Central memory CD8-positive, alpha-beta T cell (primary cell): Measurements from ENCODE around the gene IL17B.

ENCODE experiments used
- ATAC-seq: fragments of 150-1000 bp; cut with Tn5 transposase; replicated peaks from 2 replicates; pipeline ENCODE4 v1.10.0; 2022; ENCODE audit warnings: mild to moderate bottlenecking, moderate FRiP score, moderate number of reproducible peaks; ENCODE audit not compliant: poor library complexity, severe bottlenecking; ENCODE audit errors: extremely low read depth
- DNase-seq, 2 donors: peaks; one replicate each; pipeline ENCODE4 v3.0.0; 2021; ENCODE audit warnings: low spot score in 2 of 2
- H3K27ac Mint-ChIP-seq: one replicate; pipeline ENCODE4 v1.8.0; 2022; ENCODE audit warnings: low read depth, mild to moderate bottlenecking, moderate library complexity, mixed read lengths
- H3K27me3 Mint-ChIP-seq: one replicate; pipeline ENCODE4 v1.8.0; 2022; ENCODE audit warnings: mixed read lengths
- H3K36me3 Mint-ChIP-seq: one replicate; pipeline ENCODE4 v1.8.0; 2022; ENCODE audit warnings: mild to moderate bottlenecking, moderate library complexity, mixed read lengths; ENCODE audit not compliant: insufficient read depth
- H3K4me1 Mint-ChIP-seq: one replicate; pipeline ENCODE4 v1.8.0; 2022; ENCODE audit warnings: mixed read lengths
- H3K4me3 Mint-ChIP-seq: one replicate; pipeline ENCODE4 v1.8.0; 2022; ENCODE audit warnings: mild to moderate bottlenecking, moderate library complexity, mixed read lengths
- H3K9me3 Mint-ChIP-seq: one replicate; pipeline ENCODE4 v1.8.0; 2022; ENCODE audit warnings: mixed read lengths

Gene IL17B, protein sequence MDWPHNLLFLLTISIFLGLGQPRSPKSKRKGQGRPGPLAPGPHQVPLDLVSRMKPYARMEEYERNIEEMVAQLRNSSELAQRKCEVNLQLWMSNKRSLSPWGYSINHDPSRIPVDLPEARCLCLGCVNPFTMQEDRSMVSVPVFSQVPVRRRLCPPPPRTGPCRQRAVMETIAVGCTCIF

GRCh38 chr5:149379177-149379761, at the start of gene IL17B:
Gene IL17B (minus strand): TSS chr5:149379292. CDS start chr5:149379225, 67 bp downstream.
- H3K27me3 Mint-ChIP-seq, result no peaks in the 10 kb centered on the region
- DNase-seq, result no peak
- no peak within 1 kb of the TSS for H3K4me3 Mint-ChIP-seq
- no peak for ATAC-seq
- no peak within 1 kb of the TSS for H3K27ac Mint-ChIP-seq
- peaks cover 6% of the 10 kb centered on the region for H3K4me1 Mint-ChIP-seq
- H3K36me3 Mint-ChIP-seq, result no peaks in the 10 kb centered on the region
- no peaks in the 10 kb centered on the region for H3K9me3 Mint-ChIP-seq

GRCh38 chr5:149428032-149428431, 48.9 kb upstream of the IL17B start:
- Mint-ChIP-seq H3K4me3 (no peak overlapping the region), H3K4me1 (no peaks in the 10 kb centered on the region), H3K27ac (no peak overlapping the region), H3K27me3 (peaks cover 16% of the 10 kb centered on the region), H3K9me3 (no peaks in the 10 kb centered on the region), H3K36me3 (peaks cover 2% of the 10 kb centered on the region)
- DNase-seq (no peak), ATAC-seq (no peak)

DNA sequence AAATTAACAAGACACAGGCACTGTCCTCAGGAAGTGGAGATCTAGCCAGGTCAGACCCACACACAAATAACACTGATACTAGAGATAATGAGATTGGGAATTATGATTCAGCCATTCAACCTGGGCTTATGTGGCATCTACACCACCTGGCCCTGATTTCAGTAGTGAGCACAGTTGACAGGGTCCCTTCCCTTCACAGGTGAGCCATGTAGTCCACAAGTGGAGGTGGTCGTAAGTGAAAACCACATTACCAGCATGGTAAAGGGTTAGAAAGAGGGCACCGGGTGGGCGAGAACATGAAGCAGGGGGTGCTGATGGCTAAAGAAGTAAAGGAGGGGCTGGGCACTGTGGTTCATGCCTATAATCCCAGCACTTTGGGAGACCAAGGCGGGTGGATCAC, 48.3 kb upstream of the IL17B start:
- H3K4me1 Mint-ChIP-seq, result no peaks in the 10 kb centered on the region
- DNase-seq, result no peak
- H3K27me3 Mint-ChIP-seq, result peaks cover 16% of the 10 kb centered on the region
- ATAC-seq, result no peak
- no peaks in the 10 kb centered on the region for H3K9me3 Mint-ChIP-seq
- no peak overlapping the region for H3K4me3 Mint-ChIP-seq
- peaks cover 2% of the 10 kb centered on the region for H3K36me3 Mint-ChIP-seq
- H3K27ac Mint-ChIP-seq, result no peak overlapping the region

DNA sequence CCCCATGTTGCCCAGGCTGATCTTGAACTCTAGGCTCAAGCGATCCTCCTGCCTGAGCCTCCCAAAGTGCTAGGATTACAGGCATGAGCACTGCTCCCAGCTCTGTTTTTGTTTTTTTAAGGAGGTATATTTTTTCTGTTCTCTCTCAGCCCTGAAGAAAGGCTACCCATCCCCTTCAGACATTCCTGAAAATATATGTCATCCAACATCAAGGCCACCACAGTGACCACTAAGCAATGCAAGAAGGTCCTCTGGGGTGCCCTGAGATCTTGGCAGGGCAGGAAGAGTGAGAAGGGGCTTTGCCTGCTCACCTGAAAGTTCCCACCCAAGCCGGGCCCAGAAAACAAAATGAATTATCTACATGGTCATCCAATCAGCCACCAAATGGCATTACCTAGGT, 47.8 kb upstream of the IL17B start:
- ATAC-seq, result no peak
- no peaks in the 10 kb centered on the region for H3K4me1 Mint-ChIP-seq
- no peak for DNase-seq
- peaks cover 2% of the 10 kb centered on the region for H3K36me3 Mint-ChIP-seq
- no peak overlapping the region for H3K27ac Mint-ChIP-seq
- no peaks in the 10 kb centered on the region for H3K9me3 Mint-ChIP-seq
- H3K27me3 Mint-ChIP-seq, result peaks cover 20% of the 10 kb centered on the region
- no peak overlapping the region for H3K4me3 Mint-ChIP-seq

- Mint-ChIP-seq H3K4me3 (no peak overlapping the region), H3K36me3 (peaks cover 2% of the 10 kb centered on the region), H3K27me3 (peaks cover 25% of the 10 kb centered on the region), H3K4me1 (no peaks in the 10 kb centered on the region), H3K9me3 (no peaks in the 10 kb centered on the region), H3K27ac (no peak overlapping the region)
- no peak for ATAC-seq
- no peak for DNase-seq
These were observed 46.6 kb upstream of the IL17B start for GRCh38 chr5:149425729-149426128.

GRCh38 chr5:149424371-149425315, 45.6 kb upstream of the IL17B start:
- no peak overlapping the region for H3K27ac Mint-ChIP-seq
- no peaks in the 10 kb centered on the region for H3K4me1 Mint-ChIP-seq
- H3K4me3 Mint-ChIP-seq, result no peak overlapping the region
- no peak for DNase-seq
- no peak for ATAC-seq
- peaks cover 25% of the 10 kb centered on the region for H3K27me3 Mint-ChIP-seq
- H3K36me3 Mint-ChIP-seq, result peaks cover 2% of the 10 kb centered on the region
- H3K9me3 Mint-ChIP-seq, result no peaks in the 10 kb centered on the region

DNA sequence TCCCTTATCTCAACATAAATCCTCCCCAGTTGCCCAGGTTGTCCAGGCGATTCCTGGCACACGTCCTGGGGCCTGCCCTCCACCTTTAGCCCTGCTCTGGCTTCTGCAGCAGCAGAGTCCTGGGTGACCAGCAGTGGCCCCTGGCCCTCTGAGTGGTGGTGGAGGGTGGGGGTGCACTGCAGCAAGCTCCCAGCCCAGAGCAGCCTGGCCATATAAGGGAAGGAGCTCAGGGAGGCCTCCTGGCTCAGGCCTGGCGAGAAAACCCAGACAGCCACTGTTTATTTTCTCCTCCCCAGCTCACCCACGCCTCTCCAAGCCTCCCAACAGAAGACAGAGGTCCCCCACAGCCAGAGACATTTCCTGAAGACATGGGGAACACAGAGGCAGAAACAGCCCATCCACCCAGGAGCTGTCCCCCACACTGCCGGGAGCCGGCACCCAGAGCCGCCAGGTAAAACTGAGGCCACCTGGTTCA, 44.7 kb upstream of the IL17B start:
- Mint-ChIP-seq H3K27ac (no peak overlapping the region), H3K4me3 (no peak overlapping the region)

DNA sequence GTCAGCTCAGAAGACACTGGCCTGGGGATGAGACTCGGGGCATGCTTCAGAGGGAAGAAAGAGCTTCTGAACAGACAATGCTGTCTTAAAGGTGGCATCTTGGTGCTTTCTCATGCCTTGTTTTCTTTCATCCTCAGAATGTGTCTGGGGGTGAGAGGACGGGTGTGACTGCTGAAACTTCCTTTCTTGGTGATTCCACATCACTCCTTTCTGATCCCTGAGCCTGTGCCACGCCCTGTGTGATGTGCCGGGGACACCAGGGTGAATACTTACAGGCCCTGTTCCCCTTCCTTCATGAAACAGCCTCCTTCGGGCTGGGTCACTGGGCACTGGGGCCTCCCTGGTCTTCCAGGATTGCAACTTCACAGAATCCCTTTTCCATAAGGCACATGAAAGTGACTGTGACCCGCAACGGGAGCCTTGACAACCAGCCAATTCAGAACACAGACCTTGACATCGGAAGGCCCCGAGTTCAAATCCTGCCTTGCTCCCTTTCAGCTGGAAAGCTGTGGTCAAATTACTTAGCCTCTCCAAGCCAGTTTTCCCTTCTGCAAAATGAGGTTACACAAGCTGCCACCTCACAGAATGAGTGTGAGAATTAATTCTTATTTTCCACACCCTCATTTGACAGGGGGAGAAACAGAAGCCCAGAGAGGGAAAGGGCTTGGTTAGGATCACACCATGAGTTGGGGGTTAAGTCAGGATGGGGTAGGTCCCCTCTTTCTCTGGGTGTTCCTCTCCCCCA, 44.1 kb upstream of the IL17B start:
- no peaks in the 10 kb centered on the region for H3K4me1 Mint-ChIP-seq
- no peak for ATAC-seq
- no peak overlapping the region for H3K27ac Mint-ChIP-seq
- H3K36me3 Mint-ChIP-seq, result peaks cover under 1% of the 10 kb centered on the region
- H3K4me3 Mint-ChIP-seq, result no peak overlapping the region
- no peaks in the 10 kb centered on the region for H3K9me3 Mint-ChIP-seq
- H3K27me3 Mint-ChIP-seq, result peaks cover 31% of the 10 kb centered on the region
- no peak for DNase-seq

More for the DNA sequence above, 44.7 kb upstream of the IL17B start:
- peaks cover 27% of the 10 kb centered on the region for H3K27me3 Mint-ChIP-seq
- no peaks in the 10 kb centered on the region for H3K4me1 Mint-ChIP-seq
- DNase-seq (no peak), ATAC-seq (no peak)
- no peaks in the 10 kb centered on the region for H3K9me3 Mint-ChIP-seq
- peaks cover 2% of the 10 kb centered on the region for H3K36me3 Mint-ChIP-seq

- Mint-ChIP-seq H3K27ac (no peak overlapping the region), H3K27me3 (peaks cover 31% of the 10 kb centered on the region), H3K36me3 (no peaks in the 10 kb centered on the region), H3K4me1 (no peaks in the 10 kb centered on the region), H3K4me3 (no peak overlapping the region), H3K9me3 (no peaks in the 10 kb centered on the region)
- no peak for ATAC-seq
- no peak for DNase-seq
These were observed 43.4 kb upstream of the IL17B start for GRCh38 chr5:149422366-149423048.

DNA sequence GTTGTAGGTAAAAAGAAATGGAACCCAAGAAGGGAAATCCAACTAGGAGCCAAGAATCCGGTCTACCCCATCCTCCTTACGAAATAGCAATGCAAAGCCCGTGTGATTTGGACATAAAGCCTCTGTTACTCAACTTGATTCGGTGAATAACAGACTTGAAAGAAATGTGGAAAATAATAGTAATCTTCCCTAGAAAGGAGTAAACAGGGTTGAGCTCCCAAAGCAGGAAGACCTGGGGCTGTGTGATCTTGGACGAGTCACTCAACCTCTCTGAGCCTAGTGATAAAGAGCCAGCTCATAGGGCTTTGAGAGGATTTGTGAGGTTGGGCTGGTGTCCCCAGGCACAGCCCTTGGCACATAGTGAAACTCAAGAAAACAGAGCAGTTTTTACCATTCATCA, 42.7 kb upstream of the IL17B start:
- Mint-ChIP-seq H3K27me3 (peaks cover 32% of the 10 kb centered on the region), H3K9me3 (no peaks in the 10 kb centered on the region), H3K4me3 (no peak overlapping the region), H3K36me3 (no peaks in the 10 kb centered on the region), H3K4me1 (no peaks in the 10 kb centered on the region), H3K27ac (no peak overlapping the region)
- DNase-seq (no peak), ATAC-seq (no peak)

- ATAC-seq, result no peak
- Mint-ChIP-seq H3K4me3 (no peak overlapping the region), H3K9me3 (no peaks in the 10 kb centered on the region), H3K27me3 (peaks cover 32% of the 10 kb centered on the region), H3K27ac (no peak overlapping the region), H3K4me1 (no peaks in the 10 kb centered on the region), H3K36me3 (no peaks in the 10 kb centered on the region)
- no peak for DNase-seq
These were observed 42.2 kb upstream of the IL17B start for GRCh38 chr5:149421372-149421685.
